Kidney tubule cell (primary cell): ENCODE measurements around the gene SPATA45.

ENCODE experiments used
- DNase-seq: peaks from one replicate; pipeline ENCODE4 v3.0.0-alpha.2; 2018; ENCODE audit warnings: low spot score

SPATA45 gene

GRCh38 chr1:212828395-212828794, 19.1 kb downstream of the SPATA45 start:
- no peak for DNase-seq

- no peak for DNase-seq
These were observed 19.6 kb downstream of the SPATA45 start for GRCh38 chr1:212827831-212828278.

GRCh38 chr1:212827171-212827776, 20.2 kb downstream of the SPATA45 start:
- DNase-seq: no peak

- DNase-seq: peak; percentile 55
These were observed 21.5 kb downstream of the SPATA45 start for GRCh38 chr1:212825798-212826452.

- no peak for DNase-seq
These were observed 23.2 kb downstream of the SPATA45 start for GRCh38 chr1:212824201-212824600.

- DNase-seq: no peak
These were observed 24.5 kb downstream of the SPATA45 start for GRCh38 chr1:212822956-212823355.

GRCh38 chr1:212820969-212821368, 26.5 kb downstream of the SPATA45 start:
- no peak for DNase-seq

GRCh38 chr1:212819726-212820125, 27.7 kb downstream of the SPATA45 start:
- DNase-seq: no peak

- no peak for DNase-seq
These were observed 30.7 kb downstream of the SPATA45 start for GRCh38 chr1:212816567-212817278.

- peak; percentile 20 for DNase-seq
These were observed 32.7 kb downstream of the SPATA45 start for GRCh38 chr1:212814537-212815334.

- DNase-seq: no peak
These were observed 41.7 kb downstream of the SPATA45 start for GRCh38 chr1:212805767-212806166.

GRCh38 chr1:212797681-212798080, 49.8 kb downstream of the SPATA45 start:
- no peak for DNase-seq

- DNase-seq: no peak
These were observed 52.9 kb downstream of the SPATA45 start for GRCh38 chr1:212794561-212795014.

- no peak for DNase-seq
These were observed 55.0 kb downstream of the SPATA45 start for GRCh38 chr1:212792396-212792908.

- peak; percentile 92 for DNase-seq
These were observed 55.6 kb downstream of the SPATA45 start, which contains the start of the genes NSL1 and TATDN3 for GRCh38 chr1:212791676-212792395. TSS of gene NSL1 (minus strand) at chr1:212791777. CDS start at chr1:212791763, 14 bp downstream. TSS of gene TATDN3 (plus strand) at chr1:212791894. CDS start at chr1:212791922, 28 bp downstream.

GRCh38 chr1:212791261-212791675, 56.2 kb downstream of the SPATA45 start:
- no peak for DNase-seq

GRCh38 chr1:212785871-212786270, 61.6 kb downstream of the SPATA45 start:
- no peak for DNase-seq

- DNase-seq: no peak
These were observed 63.5 kb downstream of the SPATA45 start for GRCh38 chr1:212783976-212784375.

- peak; percentile 43 for DNase-seq
These were observed 64.9 kb downstream of the SPATA45 start for GRCh38 chr1:212782422-212783154.

GRCh38 chr1:212781225-212781624, 66.2 kb downstream of the SPATA45 start:
- no peak for DNase-seq
